ENCODE measurements around the gene SYNGAP1. TPM values are rescaled to one million over a fixed set of nuclear protein-coding genes. Genes with fewer than 3 reads are reported as not detected.

The SYNGAP1 gene
- total RNA-seq, 1 donor from 2014 or later: 48.6 TPM

DNA sequence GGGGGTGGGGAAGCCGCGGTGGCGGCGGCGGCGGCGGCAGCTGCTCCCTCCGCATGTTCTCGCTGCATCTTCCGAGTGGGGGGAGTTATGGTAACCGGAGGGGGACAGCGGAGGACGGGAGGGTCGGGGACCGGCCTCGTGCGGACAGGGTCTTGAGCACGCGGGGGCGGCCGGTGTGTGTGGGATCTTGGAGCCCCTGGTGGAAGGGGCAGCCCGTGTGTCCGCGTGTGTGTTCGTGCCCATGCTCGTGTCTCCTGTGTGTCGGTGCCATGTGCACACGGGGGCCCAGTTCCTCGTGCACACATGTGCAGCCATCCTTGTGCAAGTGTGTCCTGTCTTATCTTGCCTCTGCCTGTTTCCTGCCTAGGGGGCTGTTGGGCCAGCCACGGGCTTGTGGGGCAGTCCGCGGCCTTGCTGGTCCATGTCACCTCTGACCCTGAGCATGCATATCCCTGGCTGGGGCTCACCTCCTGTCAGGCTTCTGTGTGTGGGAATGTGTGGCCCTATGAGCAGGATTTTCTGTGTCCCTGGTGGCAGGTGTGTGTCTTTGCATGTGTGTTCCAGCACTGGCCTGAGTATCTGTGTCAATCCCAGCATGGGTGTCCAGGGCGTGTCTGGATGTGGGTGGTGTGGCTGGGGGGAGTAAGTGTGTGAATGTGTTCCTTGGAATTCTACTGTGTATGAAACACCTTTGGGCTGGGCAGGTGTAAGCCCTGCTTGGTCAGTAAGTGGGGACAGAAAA is 8.5 kb downstream of the SYNGAP1 start:
- H3K27ac Mint-ChIP-seq (ENCODE audit: unreplicated experiment): peak overlapping the region; percentile 96
- peak; percentile 51 for DNase-seq (ENCODE audit: low spot score)
- no peaks in the 10 kb centered on the region for H3K9me3 Mint-ChIP-seq (ENCODE audit: unreplicated experiment)
- peaks cover 9% of the 10 kb centered on the region for H3K36me3 Mint-ChIP-seq (ENCODE audit: low read depth, unreplicated experiment)
- H3K4me1 Mint-ChIP-seq (ENCODE audit: unreplicated experiment): peaks cover 73% of the 10 kb centered on the region
- H3K4me3 Mint-ChIP-seq (ENCODE audit: unreplicated experiment): peak overlapping the region; percentile 98
- peaks cover 20% of the 10 kb centered on the region for H3K27me3 Mint-ChIP-seq (ENCODE audit: unreplicated experiment)
- TF ChIP-seq, protein P1, sequence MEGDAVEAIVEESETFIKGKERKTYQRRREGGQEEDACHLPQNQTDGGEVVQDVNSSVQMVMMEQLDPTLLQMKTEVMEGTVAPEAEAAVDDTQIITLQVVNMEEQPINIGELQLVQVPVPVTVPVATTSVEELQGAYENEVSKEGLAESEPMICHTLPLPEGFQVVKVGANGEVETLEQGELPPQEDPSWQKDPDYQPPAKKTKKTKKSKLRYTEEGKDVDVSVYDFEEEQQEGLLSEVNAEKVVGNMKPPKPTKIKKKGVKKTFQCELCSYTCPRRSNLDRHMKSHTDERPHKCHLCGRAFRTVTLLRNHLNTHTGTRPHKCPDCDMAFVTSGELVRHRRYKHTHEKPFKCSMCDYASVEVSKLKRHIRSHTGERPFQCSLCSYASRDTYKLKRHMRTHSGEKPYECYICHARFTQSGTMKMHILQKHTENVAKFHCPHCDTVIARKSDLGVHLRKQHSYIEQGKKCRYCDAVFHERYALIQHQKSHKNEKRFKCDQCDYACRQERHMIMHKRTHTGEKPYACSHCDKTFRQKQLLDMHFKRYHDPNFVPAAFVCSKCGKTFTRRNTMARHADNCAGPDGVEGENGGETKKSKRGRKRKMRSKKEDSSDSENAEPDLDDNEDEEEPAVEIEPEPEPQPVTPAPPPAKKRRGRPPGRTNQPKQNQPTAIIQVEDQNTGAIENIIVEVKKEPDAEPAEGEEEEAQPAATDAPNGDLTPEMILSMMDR (IDR thresholded peaks at IDR 0.05; ENCODE audit: unreplicated experiment): peak; percentile 63

DNA sequence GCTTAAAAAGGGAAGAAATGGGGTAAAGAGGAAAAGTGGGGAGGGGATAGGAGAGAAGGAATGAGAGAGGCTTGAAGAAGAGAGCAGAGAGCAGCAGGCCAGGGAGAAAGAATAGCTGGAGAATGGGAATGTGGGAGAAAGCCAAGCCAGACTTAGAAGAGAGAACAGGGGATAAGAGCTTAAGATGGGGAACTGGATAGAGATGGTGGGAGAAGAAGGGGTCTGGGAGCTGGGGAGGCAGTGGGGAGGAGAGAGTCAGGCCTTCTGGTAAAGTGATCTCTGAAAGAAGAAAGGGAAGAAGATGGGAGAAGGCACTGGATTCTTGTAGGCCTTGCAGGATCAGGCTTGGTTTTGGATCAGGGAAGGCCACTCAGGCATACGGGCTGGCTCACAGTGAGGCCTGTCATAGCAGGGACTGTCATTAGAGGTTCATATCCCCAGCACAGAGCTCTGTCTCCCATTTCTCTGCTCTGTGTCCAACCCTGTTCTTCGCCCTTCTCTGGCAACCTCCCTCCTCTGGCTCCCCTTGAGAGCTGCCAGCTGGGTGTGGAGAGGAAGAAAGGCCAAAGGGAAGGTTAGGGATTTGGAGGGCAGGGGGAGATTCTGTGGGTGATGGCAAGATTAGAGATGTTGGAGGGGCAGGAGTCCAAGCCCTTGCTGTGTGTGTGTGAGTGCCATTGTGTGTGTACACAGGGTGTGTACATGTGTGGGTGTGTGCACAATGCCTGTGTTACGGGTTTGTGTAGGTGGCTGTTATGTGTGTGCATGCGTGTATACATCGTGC is 9.3 kb downstream of the SYNGAP1 start:
- no peak for DNase-seq (ENCODE audit: low spot score)
- H3K4me3 Mint-ChIP-seq (ENCODE audit: unreplicated experiment): peak overlapping the region; percentile 98
- TF ChIP-seq, protein P1 (IDR thresholded peaks at IDR 0.05; ENCODE audit: unreplicated experiment): no peak
- H3K4me1 Mint-ChIP-seq (ENCODE audit: unreplicated experiment): peaks cover 75% of the 10 kb centered on the region
- H3K27ac Mint-ChIP-seq (ENCODE audit: unreplicated experiment): peak overlapping the region; percentile 96
- H3K9me3 Mint-ChIP-seq (ENCODE audit: unreplicated experiment): no peaks in the 10 kb centered on the region
- peaks cover 17% of the 10 kb centered on the region for H3K27me3 Mint-ChIP-seq (ENCODE audit: unreplicated experiment)
- H3K36me3 Mint-ChIP-seq (ENCODE audit: low read depth, unreplicated experiment): peaks cover 5% of the 10 kb centered on the region

DNA sequence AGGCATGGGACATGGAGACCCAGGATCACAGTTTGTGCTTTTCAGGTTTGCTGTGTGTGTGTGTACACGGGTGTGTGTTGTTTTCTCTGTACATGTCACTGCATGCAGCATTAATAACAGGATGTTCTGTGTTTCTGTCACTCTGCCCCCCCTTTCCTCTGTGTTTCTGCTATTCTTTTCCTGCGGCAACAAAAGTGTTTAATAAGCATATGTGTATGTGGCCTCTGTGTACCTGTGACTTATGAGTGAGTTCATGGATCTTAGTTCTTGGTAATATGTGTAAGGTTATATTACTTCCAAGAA is 9.8 kb downstream of the SYNGAP1 start:
- Mint-ChIP-seq H3K9me3 (ENCODE audit: unreplicated experiment) (no peaks in the 10 kb centered on the region), H3K27ac (ENCODE audit: unreplicated experiment) (peak overlapping the region; percentile 90), H3K4me1 (ENCODE audit: unreplicated experiment) (peaks cover 71% of the 10 kb centered on the region), H3K27me3 (ENCODE audit: unreplicated experiment) (peaks cover 17% of the 10 kb centered on the region), H3K4me3 (ENCODE audit: unreplicated experiment) (peak overlapping the region; percentile 56), H3K36me3 (ENCODE audit: low read depth, unreplicated experiment) (peaks cover 5% of the 10 kb centered on the region)
- DNase-seq (ENCODE audit: low spot score): no peak
- TF ChIP-seq, protein P1 (IDR thresholded peaks at IDR 0.05; ENCODE audit: unreplicated experiment): no peak

DNA sequence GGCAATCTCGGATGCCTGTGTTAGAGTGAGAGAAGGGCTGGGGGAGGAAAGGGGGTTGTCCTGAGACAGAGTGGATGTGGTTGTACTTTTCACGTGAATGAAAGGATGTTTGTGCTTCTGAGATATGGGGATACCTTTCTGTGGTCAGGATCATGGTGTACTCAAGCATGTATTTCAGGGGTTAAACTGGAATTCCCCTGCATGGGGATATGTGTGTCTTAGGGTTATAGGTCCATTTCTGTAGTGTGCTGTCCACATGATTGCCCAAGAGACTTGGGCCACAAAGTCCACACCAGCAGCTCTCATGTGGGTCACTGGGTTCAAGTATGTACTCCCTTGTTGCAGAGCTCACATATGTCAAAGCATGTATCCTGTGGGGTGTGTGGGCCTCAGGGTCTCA is 10.5 kb downstream of the SYNGAP1 start:
- Mint-ChIP-seq H3K4me3 (ENCODE audit: unreplicated experiment) (peak overlapping the region; percentile 56), H3K36me3 (ENCODE audit: low read depth, unreplicated experiment) (peaks cover 8% of the 10 kb centered on the region), H3K9me3 (ENCODE audit: unreplicated experiment) (no peaks in the 10 kb centered on the region), H3K4me1 (ENCODE audit: unreplicated experiment) (peaks cover 68% of the 10 kb centered on the region), H3K27me3 (ENCODE audit: unreplicated experiment) (peaks cover 15% of the 10 kb centered on the region), H3K27ac (ENCODE audit: unreplicated experiment) (peak overlapping the region; percentile 90)
- TF ChIP-seq, protein P1 (IDR thresholded peaks at IDR 0.05; ENCODE audit: unreplicated experiment): no peak
- no peak for DNase-seq (ENCODE audit: low spot score)
